Islet of Langerhans (tissue), 1 donor: ENCODE data around the gene CYP2D6.
"Not testable (repeated sequence)": the region's sequence is repeated elsewhere in the genome, so short reads cannot be mapped to it uniquely, and the experiment has no call there.

Experiments used
- FAIRE-seq: peaks from one replicate; lab custom pipeline; 2011; peaks lifted over from hg19 to GRCh38; lab: Jason Lieb, UNC

Gene CYP2D6

GRCh38 chr22:42130639-42131431, at the start of gene CYP2D6:
TSS of gene CYP2D6 (minus strand) at chr22:42130810. CDS start at chr22:42130791, 19 bp downstream.
- FAIRE-seq = not testable (repeated sequence)

- FAIRE-seq = no peak
Measured at GRCh38 chr22:42179616-42180015, 49.0 kb upstream of the CYP2D6 start.

GRCh38 chr22:42178910-42179519, 48.4 kb upstream of the CYP2D6 start:
- FAIRE-seq = no peak

GRCh38 chr22:42177891-42178336, 47.3 kb upstream of the CYP2D6 start:
- FAIRE-seq = peak; percentile 69

GRCh38 chr22:42176255-42176915, 45.8 kb upstream of the CYP2D6 start:
- FAIRE-seq = no peak

- no peak for FAIRE-seq
Measured at GRCh38 chr22:42174062-42174461, 43.5 kb upstream of the CYP2D6 start.

- FAIRE-seq = peak; percentile 30
Measured at GRCh38 chr22:42173183-42173926, 42.7 kb upstream of the CYP2D6 start.

GRCh38 chr22:42172773-42173172, 42.2 kb upstream of the CYP2D6 start:
- FAIRE-seq = no peak

- no peak for FAIRE-seq
Measured at GRCh38 chr22:42171946-42172719, 41.5 kb upstream of the CYP2D6 start.

- FAIRE-seq = no peak
Measured at GRCh38 chr22:42171417-42171816, 40.8 kb upstream of the CYP2D6 start.

- FAIRE-seq = no peak
Measured at GRCh38 chr22:42170946-42171345, 40.3 kb upstream of the CYP2D6 start.

GRCh38 chr22:42169055-42169469, 38.5 kb upstream of the CYP2D6 start:
- peak; percentile 86 for FAIRE-seq

GRCh38 chr22:42168476-42168875, 37.9 kb upstream of the CYP2D6 start:
- no peak for FAIRE-seq

GRCh38 chr22:42167066-42167465, 36.5 kb upstream of the CYP2D6 start:
- FAIRE-seq = no peak

GRCh38 chr22:42164901-42165300, 34.3 kb upstream of the CYP2D6 start:
- no peak for FAIRE-seq

- FAIRE-seq = no peak
Measured at GRCh38 chr22:42163515-42163914, 32.9 kb upstream of the CYP2D6 start.

GRCh38 chr22:42162728-42163489, 32.3 kb upstream of the CYP2D6 start:
- FAIRE-seq = no peak

- FAIRE-seq = no peak
Measured at GRCh38 chr22:42160830-42161696, 30.5 kb upstream of the CYP2D6 start.

GRCh38 chr22:42160251-42160650, 29.6 kb upstream of the CYP2D6 start:
- FAIRE-seq = no peak
